Fibroblast of mammary gland (primary cell): Measurements from ENCODE around the gene PMP22.

ENCODE experiments used
- DNase-seq: peaks from one replicate; pipeline ENCODE4 v3.0.0-alpha.2; 2010; ENCODE audit warnings: low read depth
- H3K4me3 ChIP-seq: 2 replicates; pipeline ENCODE4 v1.5.1; 2011; ENCODE audit warnings: low read depth, mild to moderate bottlenecking, low read length, moderate library complexity; ENCODE audit not compliant: control insufficient read depth
- CTCF ChIP-seq: conservative IDR thresholded peaks from 2 replicates; pipeline ENCODE4 v1.5.1; 2011; ENCODE audit warnings: low read depth, low read length, inconsistent platforms; ENCODE audit not compliant: control insufficient read depth, insufficient read depth

The PMP22 gene

GRCh38 chr17:15289285-15290183 lies 24.4 kb upstream of the PMP22 start:
- peak; percentile 79 for DNase-seq

DNA sequence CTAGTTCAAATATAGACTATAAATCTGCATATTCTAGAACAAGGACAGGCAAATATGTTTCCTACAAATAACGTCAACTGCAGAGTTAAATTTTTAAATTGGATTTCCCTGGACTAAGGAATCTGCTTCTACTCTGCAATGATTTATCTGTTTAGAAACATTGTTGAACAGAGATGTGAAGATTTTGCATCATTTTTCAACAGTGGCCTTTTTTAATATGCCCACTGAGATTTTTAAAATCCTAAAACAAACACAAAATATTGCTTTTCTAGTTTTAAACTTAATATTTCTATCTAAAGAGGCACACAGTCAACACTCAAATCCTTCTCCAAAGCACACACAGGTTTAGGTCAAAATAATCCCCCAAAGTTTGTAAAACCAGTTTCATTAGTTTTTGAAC lies 23.7 kb upstream of the PMP22 start:
- no peak overlapping the region for H3K4me3 ChIP-seq
- DNase-seq: no peak
- no peak for TF ChIP-seq CTCF

More at GRCh38 chr17:15289285-15290183, 24.4 kb upstream of the PMP22 start:
- no peak overlapping the region for H3K4me3 ChIP-seq
- no peak for TF ChIP-seq CTCF

DNA sequence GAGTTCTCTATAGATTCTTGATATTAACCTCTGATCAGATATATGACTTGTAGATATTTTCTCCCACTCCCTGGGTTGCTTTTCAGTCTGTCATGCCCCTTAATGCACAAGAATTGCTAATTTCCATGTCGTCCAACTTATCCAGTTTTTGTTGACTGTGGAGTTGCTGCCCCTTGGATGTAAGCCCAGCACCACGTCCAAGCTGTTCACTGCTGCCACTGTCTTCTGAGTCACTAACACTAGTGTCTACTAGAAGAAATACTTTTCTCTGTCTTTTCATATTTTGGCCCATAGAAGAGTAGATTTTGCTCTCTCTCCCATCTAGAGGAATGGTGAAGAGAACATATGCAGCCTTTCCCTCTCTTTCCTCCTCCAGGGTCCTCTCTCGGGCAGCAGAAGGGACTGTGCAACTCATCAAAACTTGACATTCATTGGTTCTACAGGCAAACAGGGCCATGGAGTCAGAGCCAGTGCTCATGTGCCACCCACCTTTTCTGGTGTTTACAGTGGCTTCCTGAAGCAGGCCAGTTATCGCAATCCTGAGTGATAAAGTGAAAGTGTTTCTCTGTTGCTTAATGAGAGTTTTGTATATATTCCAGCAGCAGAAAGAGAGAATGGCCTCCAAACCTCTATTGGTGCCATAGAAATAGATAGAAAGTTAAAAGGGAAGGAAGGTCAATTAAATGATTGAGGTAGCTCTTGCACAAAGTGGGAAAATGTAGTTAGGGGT lies 22.6 kb upstream of the PMP22 start:
- H3K4me3 ChIP-seq: no peak overlapping the region
- TF ChIP-seq CTCF: no peak

DNA sequence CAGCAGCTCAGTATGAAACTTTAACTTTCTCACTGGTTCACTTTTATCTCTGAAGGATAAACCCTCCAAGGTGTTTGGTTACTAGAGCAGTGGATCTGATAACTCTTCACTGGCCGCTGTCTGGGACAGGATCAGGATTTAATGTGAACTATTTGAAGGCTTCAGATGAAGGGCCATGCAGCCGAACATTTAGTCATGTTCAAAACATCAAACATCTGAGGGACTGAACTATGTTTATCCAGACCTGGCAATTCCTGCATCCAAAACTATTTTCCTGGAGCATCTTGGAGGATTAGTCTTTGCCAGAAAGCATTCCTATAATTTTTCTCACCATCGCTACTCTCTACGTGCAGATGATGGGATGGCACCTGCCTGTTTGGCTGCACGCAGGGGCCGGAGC lies 20.3 kb upstream of the PMP22 start:
- TF ChIP-seq CTCF: no peak
- H3K4me3 ChIP-seq: no peak overlapping the region
- no peak for DNase-seq

More for the DNA sequence above, 22.6 kb upstream of the PMP22 start:
- peak; percentile 39 for DNase-seq

GRCh38 chr17:15284537-15284936 lies 19.4 kb upstream of the PMP22 start:
- DNase-seq: no peak
- TF ChIP-seq CTCF: no peak

DNA sequence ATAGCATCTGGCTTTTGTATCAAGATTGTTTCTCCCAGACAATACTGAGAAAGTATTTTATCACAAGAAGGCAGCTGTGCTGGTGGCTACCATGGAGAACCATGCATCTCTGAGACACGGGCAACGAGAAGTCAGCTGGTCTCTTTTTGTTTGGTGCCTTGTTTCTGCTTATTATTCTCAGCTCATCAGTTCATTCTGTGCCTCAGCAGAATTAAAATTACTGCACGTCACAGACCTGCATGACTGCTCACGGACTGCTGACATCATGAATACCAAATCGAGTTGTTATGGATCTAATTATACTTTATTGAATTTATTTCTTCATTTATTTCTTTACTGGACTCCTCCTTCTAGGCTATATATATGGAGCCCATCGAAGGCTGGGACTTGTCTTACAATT lies 19.0 kb upstream of the PMP22 start:
- no peak for TF ChIP-seq CTCF
- DNase-seq: no peak
- no peak overlapping the region for H3K4me3 ChIP-seq

More at GRCh38 chr17:15284537-15284936, 19.4 kb upstream of the PMP22 start:
- no peak overlapping the region for H3K4me3 ChIP-seq
